HUES6 (cell line): ENCODE measurements around the gene DPH2.

ENCODE experiments used
- H3K27ac ChIP-seq: 2 replicates; pipeline ENCODE4 v1.7.0; 2013; ENCODE audit warnings: low read depth, mild to moderate bottlenecking, low read length, inconsistent platforms
- H3K27me3 ChIP-seq: 2 replicates; pipeline ENCODE4 v1.6.1; 2013; ENCODE audit warnings: low read length; ENCODE audit not compliant: control insufficient read depth, insufficient read depth
- H3K36me3 ChIP-seq: 2 replicates; pipeline ENCODE4 v1.6.1; 2013; ENCODE audit warnings: low read length; ENCODE audit not compliant: control insufficient read depth, insufficient read depth
- H3K4me1 ChIP-seq: 2 replicates; pipeline ENCODE4 v1.6.1; 2013; ENCODE audit warnings: low read length; ENCODE audit not compliant: control insufficient read depth, insufficient read depth
- H3K4me3 ChIP-seq: 2 replicates; pipeline ENCODE4 v1.5.1; 2013; ENCODE audit warnings: low read depth, low read length
- H3K9ac ChIP-seq: one replicate; pipeline ENCODE4 v1.6.1; 2013; ENCODE audit warnings: mild to moderate bottlenecking, low read length
- H3K9me3 ChIP-seq: 2 replicates; pipeline ENCODE4 v1.6.1; 2013; ENCODE audit warnings: low read depth, low read length; ENCODE audit not compliant: control insufficient read depth, insufficient read depth

The DPH2 gene

GRCh38 chr1:43987159-43987902 is 17.5 kb downstream of the DPH2 start:
- Histone ChIP-seq H3K4me3 (no peak overlapping the region), H3K27ac (no peak overlapping the region), H3K36me3 (peaks cover 43% of the 10 kb centered on the region), H3K9ac (no peak overlapping the region), H3K4me1 (peaks cover 7% of the 10 kb centered on the region; the same call in 1 of the 2 replicates), H3K9me3 (no peaks in the 10 kb centered on the region), H3K27me3 (no peaks in the 10 kb centered on the region)

- Histone ChIP-seq H3K27ac (no peak overlapping the region; the same call in 1 of the 2 replicates), H3K9ac (peak overlapping the region; percentile 68), H3K4me3 (peak overlapping the region; percentile 85), H3K9me3 (no peaks in the 10 kb centered on the region), H3K4me1 (peaks cover 20% of the 10 kb centered on the region), H3K27me3 (no peaks in the 10 kb centered on the region), H3K36me3 (peaks cover 17% of the 10 kb centered on the region)
Observed at GRCh38 chr1:43990271-43991199, 20.7 kb downstream of the DPH2 start.

GRCh38 chr1:43991200-43991475 is 21.3 kb downstream of the DPH2 start:
- H3K4me3 ChIP-seq = peak overlapping the region; percentile 85
- no peaks in the 10 kb centered on the region for H3K27me3 ChIP-seq
- H3K9ac ChIP-seq = peak overlapping the region; percentile 68
- H3K4me1 ChIP-seq = peaks cover 20% of the 10 kb centered on the region
- H3K9me3 ChIP-seq = no peaks in the 10 kb centered on the region
- peak overlapping the region; percentile 42; the same call in 1 of the 2 replicates for H3K27ac ChIP-seq
- peaks cover 12% of the 10 kb centered on the region for H3K36me3 ChIP-seq

GRCh38 chr1:43991476-43992231 is 21.8 kb downstream of the DPH2 start, which contains the start of gene CCDC24:
Gene CCDC24, plus strand, starts transcription at chr1:43991599. Its CDS starts 280 bp downstream, at chr1:43991879.
- H3K4me1 ChIP-seq = peaks cover 20% of the 10 kb centered on the region
- peak within 1 kb of the TSS; percentile 42 for H3K27ac ChIP-seq

GRCh38 chr1:43992232-43992995 is 22.6 kb downstream of the DPH2 start:
- Histone ChIP-seq H3K4me3 (peak overlapping the region; percentile 85), H3K4me1 (peaks cover 24% of the 10 kb centered on the region), H3K9me3 (no peaks in the 10 kb centered on the region), H3K36me3 (peaks cover under 1% of the 10 kb centered on the region; the same call in 1 of the 2 replicates), H3K27me3 (no peaks in the 10 kb centered on the region), H3K27ac (no peak overlapping the region), H3K9ac (peak overlapping the region; percentile 66)

More at GRCh38 chr1:43991476-43992231, 21.8 kb downstream of the DPH2 start, which contains the start of gene CCDC24:
- no peaks in the 10 kb centered on the region for H3K27me3 ChIP-seq
- H3K4me3 ChIP-seq = peak within 1 kb of the TSS; percentile 85
- H3K9ac ChIP-seq = peak within 1 kb of the TSS; percentile 68
- H3K9me3 ChIP-seq = no peaks in the 10 kb centered on the region
- peaks cover 8% of the 10 kb centered on the region for H3K36me3 ChIP-seq

- H3K4me1 ChIP-seq = peaks cover 27% of the 10 kb centered on the region
- no peak overlapping the region for H3K27ac ChIP-seq
- H3K9me3 ChIP-seq = no peaks in the 10 kb centered on the region
- no peaks in the 10 kb centered on the region for H3K36me3 ChIP-seq
- no peak overlapping the region for H3K4me3 ChIP-seq
- no peaks in the 10 kb centered on the region for H3K27me3 ChIP-seq
- no peak overlapping the region for H3K9ac ChIP-seq
Observed at GRCh38 chr1:43993206-43993914, 23.6 kb downstream of the DPH2 start.

GRCh38 chr1:43994071-43994470 is 24.3 kb downstream of the DPH2 start:
- no peaks in the 10 kb centered on the region for H3K36me3 ChIP-seq
- H3K9me3 ChIP-seq = no peaks in the 10 kb centered on the region
- no peak overlapping the region for H3K9ac ChIP-seq
- H3K27me3 ChIP-seq = no peaks in the 10 kb centered on the region
- H3K4me1 ChIP-seq = peaks cover 27% of the 10 kb centered on the region
- no peak overlapping the region for H3K4me3 ChIP-seq
- no peak overlapping the region for H3K27ac ChIP-seq

GRCh38 chr1:43994794-43995790 is 25.3 kb downstream of the DPH2 start:
- no peak overlapping the region for H3K27ac ChIP-seq
- H3K27me3 ChIP-seq = no peaks in the 10 kb centered on the region
- peaks cover 7% of the 10 kb centered on the region; the same call in 1 of the 2 replicates for H3K36me3 ChIP-seq
- H3K9me3 ChIP-seq = no peaks in the 10 kb centered on the region
- peaks cover 27% of the 10 kb centered on the region for H3K4me1 ChIP-seq
- no peak overlapping the region for H3K9ac ChIP-seq
- H3K4me3 ChIP-seq = no peak overlapping the region
